Measurements from ENCODE around the gene TRIM26. TPM values are rescaled to one million over a fixed set of nuclear protein-coding genes. Genes with fewer than 3 reads are reported as not detected.

Gene TRIM26
- total and polyA plus RNA-seq, 2 of the 8 experiments (the other 6 are each of a cell fraction or from before 2014, with no cell fraction given), result 21.5 to 32.3 TPM

DNA sequence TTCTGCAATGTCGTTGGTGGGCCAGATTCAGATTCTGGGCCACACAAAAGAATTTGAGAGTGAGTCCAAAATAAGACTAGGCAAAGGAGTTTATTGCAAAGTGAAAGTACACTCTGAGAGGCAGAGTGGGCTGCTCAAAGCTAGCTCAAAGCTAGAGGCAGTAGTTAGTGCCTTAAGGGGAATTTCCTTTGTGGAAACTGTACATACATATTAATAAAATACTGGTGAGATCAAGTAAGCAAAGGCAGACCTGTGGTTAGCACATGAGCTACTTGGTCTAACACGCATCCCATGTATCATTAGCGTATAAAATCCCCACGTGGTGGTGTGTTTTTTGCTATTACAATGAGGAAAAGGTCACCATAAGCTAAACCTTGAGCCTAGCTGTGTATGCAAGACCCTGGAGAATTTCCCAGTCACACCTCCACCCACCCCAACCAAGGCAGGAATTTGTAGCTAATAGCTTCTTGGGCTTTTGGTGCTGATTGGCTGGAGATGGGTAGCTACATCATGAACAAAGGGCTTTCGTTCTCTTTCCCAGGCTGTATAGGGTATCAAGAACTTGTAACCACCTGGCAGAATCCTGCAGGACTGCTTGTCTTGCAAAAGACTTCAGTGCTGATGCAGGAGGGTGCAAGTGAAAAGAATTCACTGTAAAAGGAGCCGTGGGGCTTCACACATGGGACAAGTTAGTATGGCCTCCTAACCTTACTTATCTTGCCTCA is 14.7 kb upstream of the TRIM26 start:
- CTCF ChIA-PET (ENCODE audit: partially characterized antibody), result interaction anchor here (0.9 to 2.5 kb wide), 6 partner anchors 9 to 169 kb away, joined by 4 to 13 read pairs (median 5); partner anchors contain the start of gene TRIM26
- Histone ChIP-seq H2BK20ac (ENCODE audit: low read length) (no peak overlapping the region), H3K79me1 (ENCODE audit: low read depth, low read length) (no peaks in the 10 kb centered on the region), H3K4me3 (ENCODE audit: extremely low read depth in 1 of 4, insufficient read depth in 2 of 4, low read depth in 3 of 4, low read length in 4 of 4) (no peak overlapping the region), H4K91ac (replicated peaks; ENCODE audit: insufficient read length, low read length) (no peak overlapping the region), H3K18ac (ENCODE audit: extremely low read depth, low read length) (no peak overlapping the region), H2BK120ac (replicated peaks; ENCODE audit: low read depth, low read length) (no peak overlapping the region), H3K79me2 (ENCODE audit: control insufficient read depth in 1 of 2, insufficient read depth in 2 of 2, low read length in 2 of 2) (no peaks in the 10 kb centered on the region), H3K14ac (ENCODE audit: insufficient read length) (no peak overlapping the region), H2BK5ac (ENCODE audit: low read depth, low read length) (no peak overlapping the region), H2BK12ac (ENCODE audit: low read depth, low read length) (no peak overlapping the region), H3K4me1 (replicated peaks in 1 of 4; ENCODE audit: control insufficient read depth in 3 of 4, insufficient read depth in 4 of 4, low read length in 3 of 4) (no peaks in the 10 kb centered on the region), H2AK5ac (ENCODE audit: low read depth, low read length) (no peak overlapping the region), H4K20me1 (replicated peaks in 1 of 2; ENCODE audit: control insufficient read depth in 1 of 2, insufficient read depth in 2 of 2, low read length in 2 of 2) (no peaks in the 10 kb centered on the region), H3K23ac (ENCODE audit: insufficient read length) (no peak overlapping the region), H3K56ac (replicated peaks; ENCODE audit: insufficient read length, low read depth, low read length) (no peak overlapping the region), H2AFZ (ENCODE audit: low read length) (peak overlapping the region; percentile 54; the same call in 1 of the 2 replicates), H3K4me2 (ENCODE audit: insufficient read depth in 1 of 2, low read depth in 2 of 2, low read length in 2 of 2) (no peak overlapping the region), H3K36me3 (ENCODE audit: control insufficient read depth in 2 of 4, insufficient read depth in 4 of 4, low read length in 3 of 4) (no peaks in the 10 kb centered on the region), H3K9me3 (ENCODE audit: insufficient read depth in 2 of 2, low read depth in 1 of 2, low read length in 1 of 2) (peaks cover 4 to 5% of the 10 kb centered on the region in 2 experiments; a peak in 1 of 4 replicates), H3K4ac (replicated peaks; ENCODE audit: insufficient read length, low read depth, low read length) (no peak overlapping the region), H3K27ac (ENCODE audit: low read depth, low read length) (no peak overlapping the region), H3K27me3 (replicated peaks in 1 of 4; ENCODE audit: control insufficient read depth in 3 of 4, extremely low read depth in 1 of 4, insufficient read depth in 3 of 4, low read length in 3 of 4) (no peaks in the 10 kb centered on the region), H4K5ac (ENCODE audit: insufficient read length, low read depth, low read length) (no peak overlapping the region), H3K23me2 (ENCODE audit: low read depth, low read length) (no peaks in the 10 kb centered on the region), H3K9ac (replicated peaks in 1 of 4; ENCODE audit: extremely low read depth in 1 of 4, low read depth in 3 of 4, low read length in 3 of 4) (no peak overlapping the region), H4K8ac (ENCODE audit: extremely low read depth, insufficient read depth, low read length) (no peak overlapping the region), H2BK15ac (ENCODE audit: low read length) (no peak overlapping the region)
- POLR2A ChIA-PET (ENCODE audit: partially characterized antibody), result interaction anchor here (1.1 to 1.6 kb wide), 3 partner anchors 9 to 68 kb away, joined by 3 to 4 read pairs (median 3); partner anchors contain the start of gene TRIM26
- no peak for TF ChIP-seq TAF1 (IDR thresholded peaks at IDR 0.05; ENCODE audit: low read depth, low read length)
- TF ChIP-seq CEBPB (IDR thresholded peaks at IDR 0.05; ENCODE audit: low read depth, low read length), result no peak
- TF ChIP-seq EGR1 (IDR thresholded peaks at IDR 0.05; ENCODE audit: borderline replicate concordance, low read depth, low read length), result no peak
- TF ChIP-seq CHD1 (IDR thresholded peaks at IDR 0.05; ENCODE audit: low read depth, low read length), result no peak
- TF ChIP-seq TBP (IDR thresholded peaks at IDR 0.05; ENCODE audit: low read depth, low read length), result no peak
- no peak for TF ChIP-seq FOSL1 (IDR thresholded peaks at IDR 0.05; ENCODE audit: insufficient read depth, low read depth, low read length)
- TF ChIP-seq NANOG (IDR thresholded peaks at IDR 0.05; ENCODE audit: insufficient read depth, low read depth, low read length, poor library complexity, severe bottlenecking), result no peak
- no peak for TF ChIP-seq MAFK (IDR thresholded peaks at IDR 0.05; ENCODE audit: low read depth, low read length)
- TF ChIP-seq SUZ12 (IDR thresholded peaks at IDR 0.05; ENCODE audit: low read length), result no peak
- DNase-seq (ENCODE audit: low read depth in 1 of 2, low spot score in 2 of 2) (no peak), FAIRE-seq (no peak)
- 85% methylated on average over 6 of the region's 6 CpGs; no CpG with 5 or more reads in 1 of the 2 experiments for WGBS, 2 experiments (ENCODE audit: extremely low coverage in 1 of 2, insufficient coverage in 1 of 2, insufficient read length in 1 of 2, insufficient replicate concordance in 2 of 2, low coverage in 1 of 2, low lambda C conversion rate in 2 of 2, missing lambda C conversion rate in 1 of 2)
